ENCODE data around the gene RBP3. TPM values are rescaled to one million over a fixed set of nuclear protein-coding genes. Genes with fewer than 3 reads are reported as not detected.

The RBP3 gene
- total RNA-seq, 1 experiment from 2014 or later: not detected

DNA sequence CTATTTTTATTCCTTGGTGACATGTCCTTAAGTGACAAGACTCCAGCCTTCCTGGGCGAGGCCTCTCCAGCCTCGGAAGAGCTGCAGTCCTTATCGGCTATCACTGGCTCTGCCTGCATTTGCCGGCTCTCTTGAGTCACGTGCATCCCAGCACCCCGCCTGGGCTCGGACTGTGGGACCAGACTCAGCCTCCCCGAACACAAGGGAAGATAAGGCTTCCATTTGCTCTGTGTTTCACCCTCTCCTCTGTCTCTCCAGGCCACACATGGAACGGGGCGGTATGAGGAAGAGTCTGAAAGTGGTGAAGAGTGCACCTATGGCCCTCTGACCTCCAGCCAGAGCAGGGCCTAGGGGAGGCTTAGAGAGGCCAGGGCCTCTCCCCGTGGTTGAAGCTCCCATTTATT lies 21.2 kb upstream of the RBP3 start:
- no peak overlapping the region for H3K4me3 ChIP-seq (ENCODE audit: low read depth in 2 of 2, low read length in 2 of 2)
- ATAC-seq (no peak), DNase-seq (ENCODE audit: low read depth, low spot score) (no peak)
- ChIA-PET POLR2A (no interaction called here), CTCF (no interaction called here)
- no peak overlapping the region for H3K27ac ChIP-seq (ENCODE audit: low read length)
- no TSS peak for BruUV-seq (replicated peaks)
- H3K27me3 ChIP-seq (ENCODE audit: control insufficient read depth, insufficient read depth, low read length): peaks cover 8% of the 10 kb centered on the region; the same call in 1 of the 2 replicates
- no peaks in the 10 kb centered on the region for H3K9me3 ChIP-seq (ENCODE audit: control insufficient read depth, insufficient read depth, low read depth, low read length)
- no peak for TF ChIP-seq REST (IDR thresholded peaks at IDR 0.05; ENCODE audit: insufficient read depth in 1 of 2, low read depth in 2 of 2, low read length in 1 of 2)
- TF ChIP-seq SIN3A (IDR thresholded peaks at IDR 0.05; ENCODE audit: borderline replicate concordance, insufficient read depth, low read depth, low read length): no peak
- no peak for TF ChIP-seq TCF7L2 (IDR thresholded peaks at IDR 0.05; ENCODE audit: low read depth, low read length)
- no peak for TF ChIP-seq POLR2AphosphoS5 (IDR thresholded peaks at IDR 0.05; ENCODE audit: low read depth, low read length)
- TF ChIP-seq CTCF (IDR thresholded peaks at IDR 0.05): no peak
- in situ Hi-C loops (cut with HindIII; ENCODE audit: low pct_unique_long_range_greater_than_20kb, low sequenced_read_pairs) (no loop called here), intact Hi-C loops (cut with micrococcal nuclease; ENCODE audit: unreplicated experiment) (no loop called here)
- no peaks in the 10 kb centered on the region for H3K4me1 ChIP-seq (ENCODE audit: control insufficient read depth, insufficient read depth, low read length)
- no peaks in the 10 kb centered on the region for H3K36me3 ChIP-seq (ENCODE audit: control insufficient read depth, insufficient read depth, low read length)

- H3K4me3 ChIP-seq (ENCODE audit: low read depth in 2 of 2, low read length in 2 of 2): no peak overlapping the region
- no TSS peak for BruUV-seq (replicated peaks)
- peaks cover 16% of the 10 kb centered on the region for H3K27me3 ChIP-seq (ENCODE audit: control insufficient read depth, insufficient read depth, low read length)
- TF ChIP-seq CTCF (IDR thresholded peaks at IDR 0.05) (no peak), REST (IDR thresholded peaks at IDR 0.05; ENCODE audit: insufficient read depth in 1 of 2, low read depth in 2 of 2, low read length in 1 of 2) (no peak), TCF7L2 (IDR thresholded peaks at IDR 0.05; ENCODE audit: low read depth, low read length) (no peak), SIN3A (IDR thresholded peaks at IDR 0.05; ENCODE audit: borderline replicate concordance, insufficient read depth, low read depth, low read length) (no peak), POLR2AphosphoS5 (IDR thresholded peaks at IDR 0.05; ENCODE audit: low read depth, low read length) (no peak)
- POLR2A ChIA-PET: interaction anchor here (0.7 kb wide), 1 partner anchor 16 kb away, joined by 4 read pairs; no protein-coding TSS in a partner anchor
- ATAC-seq: no peak
- in situ Hi-C loops (cut with HindIII; ENCODE audit: low pct_unique_long_range_greater_than_20kb, low sequenced_read_pairs): no loop called here
- H3K36me3 ChIP-seq (ENCODE audit: control insufficient read depth, insufficient read depth, low read length): no peaks in the 10 kb centered on the region
- no peak for DNase-seq (ENCODE audit: low read depth, low spot score)
- H3K27ac ChIP-seq (ENCODE audit: low read length): no peak overlapping the region
- H3K4me1 ChIP-seq (ENCODE audit: control insufficient read depth, insufficient read depth, low read length): no peaks in the 10 kb centered on the region
- CTCF ChIA-PET: no interaction called here
- intact Hi-C loops (cut with micrococcal nuclease; ENCODE audit: unreplicated experiment): no loop called here
- H3K9me3 ChIP-seq (ENCODE audit: control insufficient read depth, insufficient read depth, low read depth, low read length): no peaks in the 10 kb centered on the region
These were observed 18.3 kb upstream of the RBP3 start for GRCh38 chr10:47329855-47330254.
